ENCODE measurements around the gene MAPT.
"Not testable (repeated sequence)": the region's sequence is repeated elsewhere in the genome, so short reads cannot be mapped to it uniquely, and the experiment has no call there.

The MAPT gene

GRCh38 chr17:45900723-45901415, 6.5 kb downstream of the MAPT start:
- no peak for DNase-seq (ENCODE audit: low read depth)

GRCh38 chr17:45902892-45903346, 8.6 kb downstream of the MAPT start:
- no peak for DNase-seq (ENCODE audit: low read depth)

GRCh38 chr17:45904866-45905265, 10.5 kb downstream of the MAPT start:
- no peak for DNase-seq (ENCODE audit: low read depth)

GRCh38 chr17:45905814-45906213, 11.5 kb downstream of the MAPT start:
- DNase-seq (ENCODE audit: low read depth) = no peak

- DNase-seq (ENCODE audit: low read depth) = no peak
Measured at GRCh38 chr17:45906237-45906636, 11.9 kb downstream of the MAPT start.

- no peak for DNase-seq (ENCODE audit: low read depth)
Measured at GRCh38 chr17:45906927-45907622, 12.7 kb downstream of the MAPT start.

- DNase-seq (ENCODE audit: low read depth) = no peak
Measured at GRCh38 chr17:45907750-45908395, 13.5 kb downstream of the MAPT start.

- DNase-seq (ENCODE audit: low read depth) = no peak
Measured at GRCh38 chr17:45908460-45908859, 14.1 kb downstream of the MAPT start.

GRCh38 chr17:45908935-45909334, 14.6 kb downstream of the MAPT start:
- no peak for DNase-seq (ENCODE audit: low read depth)

- DNase-seq (ENCODE audit: low read depth) = no peak
Measured at GRCh38 chr17:45910667-45911066, 16.3 kb downstream of the MAPT start.

- DNase-seq (ENCODE audit: low read depth) = no peak
Measured at GRCh38 chr17:45912319-45912718, 18.0 kb downstream of the MAPT start.

- not testable (repeated sequence) for DNase-seq (ENCODE audit: low read depth)
Measured at GRCh38 chr17:45913030-45913429, 18.7 kb downstream of the MAPT start.

GRCh38 chr17:45914047-45914717, 19.8 kb downstream of the MAPT start:
- no peak for DNase-seq (ENCODE audit: low read depth)

GRCh38 chr17:45915263-45915662, 20.9 kb downstream of the MAPT start:
- DNase-seq (ENCODE audit: low read depth) = no peak

- DNase-seq (ENCODE audit: low read depth) = no peak
Measured at GRCh38 chr17:45917081-45917480, 22.7 kb downstream of the MAPT start.

- DNase-seq (ENCODE audit: low read depth) = no peak
Measured at GRCh38 chr17:45918241-45918745, 23.9 kb downstream of the MAPT start.

- no peak for DNase-seq (ENCODE audit: low read depth)
Measured at GRCh38 chr17:45919136-45919535, 24.8 kb downstream of the MAPT start.

- DNase-seq (ENCODE audit: low read depth) = no peak
Measured at GRCh38 chr17:45920083-45920482, 25.7 kb downstream of the MAPT start.

GRCh38 chr17:45923511-45924268, 29.3 kb downstream of the MAPT start:
- DNase-seq (ENCODE audit: low read depth) = no peak

GRCh38 chr17:45924332-45924820, 30.0 kb downstream of the MAPT start:
- DNase-seq (ENCODE audit: low read depth) = no peak

- DNase-seq (ENCODE audit: low read depth) = no peak
Measured at GRCh38 chr17:45925311-45925710, 31.0 kb downstream of the MAPT start.

Measured in stimulated activated CD8-positive, alpha-beta memory T cell treated with anti-CD3 and anti-CD28 coated beads, Interleukin-15, amount 100 ng/mL, for 24 hours (primary cell).